Activated CD4-positive, alpha-beta T cell treated with anti-CD3 and anti-CD28 coated beads for 4 hours (primary cell): ENCODE measurements around the gene AGBL5.
"Not testable (repeated sequence)": the region's sequence is repeated elsewhere in the genome, so short reads cannot be mapped to it uniquely, and the experiment has no call there.

ENCODE experiments used
- DNase-seq, 2 donors: peaks; one replicate each; pipeline ENCODE4 v3.0.0-alpha.2; 2020

AGBL5 gene

DNA sequence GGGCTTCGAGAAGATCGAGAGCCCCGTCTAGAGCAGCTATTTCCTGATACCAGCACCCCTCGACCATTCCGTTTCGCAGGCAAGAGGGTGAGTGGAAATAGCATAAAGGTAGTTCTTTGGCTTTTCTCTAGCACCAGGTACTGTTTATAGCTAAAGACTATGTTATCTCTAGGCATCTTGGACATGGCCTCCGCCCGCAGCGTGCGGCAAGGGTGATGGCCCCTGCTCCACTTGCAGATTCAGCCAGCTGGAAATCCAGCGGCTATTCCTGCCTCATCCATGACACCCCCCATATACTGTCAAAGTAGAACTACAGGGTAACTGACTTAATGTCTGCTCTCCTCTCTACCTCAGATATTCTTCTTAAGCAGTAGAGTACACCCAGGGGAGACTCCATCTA, 3.3 kb downstream of the AGBL5 start:
- DNase-seq, result no peak

DNA sequence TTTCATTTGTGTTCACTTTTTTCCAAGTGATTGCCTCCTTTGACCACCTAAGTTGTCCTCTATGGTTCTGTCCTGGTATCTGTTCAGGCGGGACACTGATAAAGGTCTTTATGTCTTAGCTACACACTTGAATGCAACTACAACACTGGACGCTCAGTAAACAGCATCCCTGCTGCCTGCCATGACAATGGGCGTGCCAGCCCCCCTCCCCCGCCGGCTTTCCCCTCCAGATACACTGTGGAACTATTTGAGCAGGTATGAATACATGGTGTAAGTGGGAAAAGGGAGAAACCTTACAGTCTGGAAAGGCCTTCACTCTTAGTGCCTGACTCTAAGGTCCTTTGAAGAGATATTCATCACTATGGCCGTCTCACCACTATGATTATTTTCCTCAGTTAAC, 5.7 kb downstream of the AGBL5 start:
- no peak for DNase-seq

DNA sequence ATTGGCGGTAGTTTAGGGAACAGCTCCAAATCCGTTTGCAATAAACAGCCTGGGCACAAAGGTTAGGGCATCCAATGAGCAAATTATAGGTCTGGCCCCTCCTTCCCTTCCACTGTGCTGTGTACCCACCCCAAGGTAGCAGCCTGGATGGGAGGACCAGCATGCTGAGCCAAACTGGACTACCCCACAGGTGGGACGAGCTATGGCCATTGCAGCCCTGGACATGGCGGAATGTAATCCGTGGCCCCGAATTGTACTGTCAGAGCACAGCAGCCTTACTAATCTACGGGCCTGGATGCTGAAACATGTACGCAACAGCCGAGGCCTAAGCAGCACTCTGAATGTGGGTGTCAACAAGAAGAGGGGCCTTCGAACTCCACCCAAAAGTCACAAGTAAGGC, 6.7 kb downstream of the AGBL5 start:
- DNase-seq, result no peak

DNA sequence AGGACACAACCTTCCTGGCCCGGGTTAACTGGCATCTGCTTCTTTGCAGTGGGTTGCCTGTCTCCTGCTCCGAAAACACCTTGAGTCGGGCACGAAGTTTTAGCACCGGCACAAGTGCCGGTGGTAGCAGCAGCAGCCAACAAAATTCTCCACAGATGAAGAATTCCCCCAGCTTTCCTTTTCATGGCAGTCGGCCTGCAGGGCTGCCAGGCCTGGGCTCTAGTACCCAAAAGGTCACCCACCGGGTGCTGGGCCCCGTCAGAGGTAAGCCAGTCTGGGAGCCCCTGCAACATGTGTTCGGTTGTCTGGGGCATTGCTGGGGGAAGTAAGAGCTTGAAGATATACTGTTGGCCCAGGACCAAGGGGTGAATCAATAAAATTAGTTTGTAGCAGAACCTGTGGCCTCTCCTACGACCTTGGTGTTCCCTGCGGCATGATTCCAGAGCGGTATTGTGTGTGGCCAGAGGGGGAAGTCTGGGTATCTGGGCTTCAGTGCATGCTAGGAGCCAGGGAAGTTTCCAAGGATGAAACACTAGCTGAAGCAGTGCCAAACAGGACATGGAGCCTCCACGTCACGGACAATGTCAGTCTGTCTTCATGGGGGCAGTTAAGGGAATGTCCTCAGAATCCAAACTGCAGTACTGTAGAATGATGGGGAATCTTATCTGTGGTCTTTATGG, 7.8 kb downstream of the AGBL5 start:
- no peak for DNase-seq

DNA sequence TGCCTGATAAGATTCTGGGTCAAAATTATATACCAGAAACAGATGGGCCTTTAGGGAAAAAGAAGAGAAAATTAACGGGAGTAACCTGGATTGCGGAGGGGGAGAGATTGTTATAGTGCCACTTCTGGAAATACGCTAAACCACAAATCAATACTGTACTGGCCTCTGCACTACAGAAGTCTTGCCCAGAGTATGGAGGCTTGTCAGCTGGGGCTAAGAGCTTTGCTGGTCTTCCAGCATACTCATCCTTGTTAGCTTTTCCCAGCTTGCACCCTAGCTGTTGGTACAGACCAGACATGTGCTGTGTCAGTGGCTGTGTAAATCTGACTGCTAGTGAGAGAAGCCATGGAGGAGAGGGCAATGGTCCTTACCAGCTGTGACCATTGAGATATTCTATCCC, 8.9 kb downstream of the AGBL5 start:
- DNase-seq, result no peak

DNA sequence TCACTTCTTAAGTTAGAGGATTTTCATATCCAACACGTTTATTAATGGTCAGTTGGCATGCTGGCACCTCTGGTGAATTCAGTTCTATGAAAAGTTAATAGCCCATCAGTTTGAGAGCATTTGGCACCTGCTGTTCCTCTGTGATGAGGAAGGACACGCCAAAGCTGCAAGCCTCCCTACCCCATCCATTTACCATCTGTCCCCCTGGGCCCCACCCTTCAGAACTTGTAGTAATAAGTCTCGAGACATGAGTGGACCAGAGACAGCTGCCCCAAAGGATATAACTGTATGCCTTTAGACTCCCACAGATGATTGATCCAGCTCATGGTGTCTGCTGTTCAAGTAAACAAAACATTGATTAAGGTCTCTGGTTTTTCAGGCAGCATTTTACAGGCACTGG, 13.7 kb downstream of the AGBL5 start:
- DNase-seq, result no peak

DNA sequence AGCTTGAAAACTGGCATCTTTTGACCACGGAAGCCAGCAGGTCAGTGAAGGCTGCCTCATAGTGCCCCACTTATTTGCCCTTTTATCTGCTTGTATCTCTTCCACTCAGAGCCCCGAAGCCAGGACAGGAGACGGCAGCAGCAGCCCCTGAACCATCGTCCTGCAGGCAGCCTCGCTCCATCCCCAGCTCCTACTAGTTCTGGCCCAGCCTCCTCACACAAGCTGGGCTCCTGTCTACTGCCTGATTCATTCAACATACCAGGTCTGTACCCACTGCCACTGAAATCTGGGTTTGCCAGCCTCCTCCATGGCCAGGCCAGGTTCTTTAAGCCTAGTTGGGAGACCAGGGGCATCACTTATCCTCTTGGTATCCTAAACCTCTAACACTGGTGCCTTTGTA, 15.9 kb downstream of the AGBL5 start:
- no peak for DNase-seq

DNA sequence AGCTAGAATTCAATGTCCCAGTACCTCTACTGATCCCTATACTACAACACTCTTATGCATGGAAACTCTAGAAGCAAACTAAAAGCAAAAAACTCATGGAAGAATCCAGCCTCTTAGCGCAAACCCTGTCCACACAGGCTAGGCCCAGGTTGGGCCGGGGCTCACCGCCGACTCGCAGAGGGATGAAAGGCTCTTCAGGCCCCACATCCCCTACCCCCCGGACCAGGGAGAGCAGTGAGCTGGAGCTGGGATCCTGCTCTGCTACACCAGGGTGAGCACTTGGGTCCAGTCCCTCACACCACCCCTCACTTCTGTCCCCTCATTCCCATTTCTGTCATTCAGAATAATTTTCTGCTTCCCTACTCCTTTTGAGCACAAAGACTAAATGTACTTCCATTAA, 18.0 kb downstream of the AGBL5 start:
- DNase-seq, result no peak

DNA sequence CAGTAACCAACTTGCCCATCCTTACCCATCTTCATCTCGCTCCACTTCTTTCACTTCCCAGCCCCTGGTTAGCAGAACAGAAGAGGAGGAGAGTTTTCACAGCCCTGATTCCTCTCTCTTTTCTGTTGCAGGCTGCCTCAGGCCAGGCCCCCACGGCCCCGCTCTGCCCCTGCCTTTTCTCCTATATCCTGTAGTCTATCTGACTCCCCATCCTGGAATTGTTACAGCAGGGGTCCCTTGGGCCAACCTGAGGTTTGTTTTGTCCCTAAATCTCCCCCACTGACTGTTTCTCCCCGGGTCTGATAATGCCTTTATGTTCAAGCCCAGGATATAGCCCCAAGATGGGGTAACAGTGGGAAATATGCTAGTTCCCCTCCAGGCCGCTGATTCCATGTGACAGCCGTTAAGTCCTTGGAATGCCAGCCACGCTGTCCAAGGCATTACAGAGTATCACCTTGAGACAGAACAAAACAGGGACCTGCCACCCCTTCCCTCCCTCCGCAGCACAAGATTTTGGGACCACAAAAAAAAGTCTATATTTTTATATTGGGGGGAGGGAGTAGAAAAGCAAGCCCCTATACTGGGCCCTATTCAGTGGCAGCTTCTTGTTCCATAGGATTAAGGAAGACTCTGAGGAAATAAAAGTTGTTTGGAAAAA, 18.6 kb downstream of the AGBL5 start:
- no peak for DNase-seq

DNA sequence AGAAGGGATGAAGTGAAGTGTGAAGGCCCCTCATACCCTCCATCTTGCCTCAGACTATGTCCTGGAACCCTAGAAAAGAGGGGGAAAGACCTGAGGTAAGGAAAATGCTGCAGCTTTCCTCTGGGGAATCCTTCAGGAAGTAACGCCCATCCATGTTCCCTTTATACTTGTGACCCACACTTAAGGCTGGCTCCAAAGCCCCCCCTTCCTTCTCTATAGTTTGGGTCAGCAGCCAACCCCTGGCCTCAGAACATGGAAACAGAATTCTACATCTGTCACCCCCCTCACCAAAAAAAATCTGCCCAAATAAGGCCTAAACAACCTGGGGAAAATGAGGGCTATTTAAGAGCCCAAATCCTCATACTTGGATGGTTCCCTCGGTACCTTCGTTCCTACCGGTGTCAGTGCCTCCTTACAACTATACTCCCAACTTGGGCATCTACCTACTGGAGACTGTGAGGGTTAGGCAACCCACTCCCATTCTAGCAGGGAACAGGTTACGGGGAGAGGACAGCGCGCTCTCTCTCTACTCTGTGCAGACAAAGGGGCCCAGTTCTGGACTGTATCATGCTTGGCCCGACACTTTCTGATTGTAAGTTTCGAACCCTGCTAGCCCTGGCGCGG, 19.3 kb downstream of the AGBL5 start:
- no peak for DNase-seq

DNA sequence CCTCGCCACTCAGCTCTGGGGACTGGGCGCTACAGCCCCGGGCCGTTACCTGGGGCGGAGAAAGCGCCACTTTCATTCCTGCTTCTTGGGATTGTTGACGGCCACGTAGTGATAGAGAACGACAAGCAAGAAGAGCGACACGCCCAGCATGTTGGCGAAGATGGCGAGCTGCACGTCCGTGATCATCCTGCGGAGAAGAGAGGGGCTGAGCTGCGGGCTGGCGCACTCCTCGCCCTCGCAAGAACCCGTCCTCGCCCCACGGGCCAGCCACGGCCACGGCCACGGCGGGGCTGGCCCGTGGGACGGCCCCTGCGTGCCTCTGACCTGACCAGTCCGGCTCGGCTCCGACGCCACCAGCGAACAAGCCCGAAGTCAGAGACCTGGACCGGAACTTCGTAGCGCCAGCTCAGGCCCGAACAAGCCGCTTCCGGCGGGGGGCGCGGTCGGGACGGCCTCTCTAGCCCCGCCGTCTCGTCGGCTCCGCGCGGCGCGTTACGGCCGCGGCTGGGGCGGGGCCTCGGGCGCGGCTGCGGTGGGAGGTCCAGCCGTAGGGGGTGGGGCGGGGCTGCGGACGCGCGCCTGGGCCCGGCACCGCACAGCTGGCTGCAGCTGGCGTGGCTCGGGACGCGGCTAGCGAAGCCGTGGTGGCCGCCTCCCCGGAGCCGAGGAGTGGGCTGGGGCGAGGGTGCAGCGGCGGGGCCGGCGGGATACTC, 20.0 kb downstream of the AGBL5 start, which contains the start of gene OST4:
TSS of gene OST4 (minus strand) at position 378 of the 713 bp plus-strand sequence.
- DNase-seq, result peak; percentile 84 to 86

DNA sequence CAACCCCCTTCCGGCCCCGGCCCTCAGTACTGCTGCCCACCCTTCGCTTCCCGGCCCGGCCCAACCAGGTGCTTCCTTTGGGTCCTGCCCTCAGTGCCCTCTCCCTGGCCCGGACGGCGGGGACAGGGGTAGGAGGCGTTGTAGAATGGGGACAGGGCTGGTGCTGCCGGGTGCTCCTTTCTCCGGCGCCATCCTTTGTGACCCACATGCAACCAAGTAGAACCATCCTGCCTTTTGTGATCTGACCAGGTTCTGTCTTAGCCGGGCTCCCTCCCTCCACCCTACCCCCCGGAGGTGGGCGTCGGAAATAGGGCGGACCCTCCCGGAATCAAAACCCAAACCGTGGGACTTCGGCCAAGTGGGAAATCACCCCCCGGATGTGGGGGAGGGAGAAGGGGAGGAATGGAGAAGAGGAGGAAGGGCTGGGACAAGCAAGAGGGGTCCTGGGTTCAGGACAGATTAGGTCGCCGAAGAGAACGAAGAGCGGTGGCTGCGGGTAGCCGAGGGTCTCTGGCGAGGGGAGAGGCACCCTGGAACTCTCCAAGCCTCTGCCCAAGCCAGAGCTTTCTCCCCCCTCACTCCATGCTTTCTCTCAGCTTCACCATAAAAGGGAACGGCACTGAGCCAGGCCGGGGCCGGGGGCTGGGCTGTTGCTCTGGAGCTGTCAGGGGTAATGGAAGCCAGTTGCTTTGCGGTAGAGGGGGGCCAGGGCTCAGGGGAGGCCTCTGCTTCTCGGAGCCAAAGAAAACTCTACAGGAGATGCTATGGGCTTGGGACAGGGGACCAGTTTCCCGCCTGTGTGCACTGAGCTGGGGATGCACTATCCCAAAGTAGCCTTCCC, 20.7 kb downstream of the AGBL5 start:
- peak; percentile 33 to 44 for DNase-seq

DNA sequence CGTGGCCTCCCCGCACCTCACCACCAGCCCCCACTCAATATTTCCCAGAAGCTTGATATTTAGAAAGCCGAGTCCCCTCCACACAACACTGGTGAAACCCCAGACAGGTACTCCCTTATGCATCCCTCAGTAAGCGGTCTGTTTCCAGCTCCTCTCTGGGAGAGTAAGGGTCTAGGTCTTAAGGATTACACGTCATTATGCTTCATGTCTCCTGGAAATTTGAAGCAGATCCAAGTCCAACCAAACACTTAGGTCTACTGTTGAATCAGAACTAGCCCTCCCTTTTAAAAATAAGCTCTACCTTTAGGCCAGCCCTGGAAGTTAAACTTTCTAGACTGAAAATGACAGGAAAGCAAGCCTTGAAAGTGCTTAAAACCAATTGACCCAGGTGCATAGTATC, 21.5 kb downstream of the AGBL5 start:
- DNase-seq, result no peak

DNA sequence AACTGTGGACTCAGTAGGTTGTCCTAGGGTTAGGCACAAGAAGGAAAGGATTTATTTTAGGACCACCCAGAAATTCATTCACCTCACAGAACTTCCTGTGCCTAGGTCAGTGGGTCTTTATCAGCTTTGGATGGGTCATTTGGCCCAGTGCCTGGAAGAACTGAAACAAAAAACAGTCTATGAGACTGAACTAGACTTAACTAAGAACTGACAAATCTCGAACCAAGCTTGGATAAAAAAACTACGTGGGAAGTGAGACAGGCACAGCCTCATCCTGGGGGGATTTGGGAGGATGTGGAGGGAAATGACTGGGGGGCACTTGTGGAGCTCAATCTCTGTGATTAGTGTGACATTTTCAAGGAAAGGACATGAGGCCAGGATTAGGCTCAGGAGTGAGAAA, 22.3 kb downstream of the AGBL5 start:
- no peak for DNase-seq

DNA sequence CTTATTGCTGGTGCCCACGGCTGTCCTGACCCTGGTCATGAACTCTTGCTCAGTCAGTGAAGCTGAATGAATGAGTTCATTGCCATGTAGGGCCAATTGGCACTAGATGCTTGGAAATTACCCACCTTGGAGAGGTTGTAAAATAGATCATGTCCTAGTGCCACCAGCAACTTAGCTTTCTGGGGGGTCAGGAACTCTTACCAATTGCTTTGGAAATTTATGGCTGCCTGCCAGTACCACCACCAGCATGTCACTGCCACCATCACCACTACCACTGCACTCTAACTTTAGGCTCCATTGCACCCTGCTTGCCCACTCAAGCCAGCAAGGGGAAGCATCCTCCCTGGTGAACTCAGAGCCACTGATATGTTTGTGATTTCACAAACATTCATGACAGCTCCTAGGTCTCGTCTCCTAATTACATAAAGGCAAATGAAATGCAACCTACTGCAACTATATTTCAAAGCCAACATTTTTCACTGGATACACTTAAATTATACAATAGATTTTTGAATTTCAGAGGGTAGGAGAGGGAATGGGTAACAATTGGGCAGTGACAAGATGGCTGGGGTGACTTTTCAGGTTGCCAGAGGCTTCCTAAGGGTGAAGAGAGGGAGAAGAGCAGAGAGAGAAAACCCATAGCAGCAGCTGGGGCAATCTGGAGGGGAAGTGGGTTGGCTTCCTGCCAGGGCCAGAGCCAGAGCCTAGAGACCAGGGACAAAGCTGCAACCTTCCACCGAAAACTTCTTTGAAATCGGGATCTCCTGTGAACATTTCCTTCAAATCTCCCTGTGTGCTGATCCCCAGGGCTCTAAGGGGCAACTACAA, 23.5 kb downstream of the AGBL5 start:
- DNase-seq, result peak; percentile 40 to 58

DNA sequence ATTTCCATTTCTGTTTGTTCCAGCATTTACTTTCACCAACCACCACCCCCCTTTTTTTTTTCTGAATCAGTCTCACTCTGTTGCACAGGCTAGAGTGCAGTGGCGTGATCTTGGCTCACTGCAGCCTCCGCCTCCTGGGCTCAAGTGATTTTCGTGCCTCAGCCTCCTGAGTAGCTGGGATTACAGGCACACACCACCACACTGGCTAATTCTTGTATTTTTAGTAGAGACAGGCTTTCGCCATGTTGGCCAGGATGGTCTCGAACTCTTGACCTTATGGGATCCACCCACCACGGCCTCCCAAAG, 24.1 kb downstream of the AGBL5 start:
- DNase-seq, result not testable (repeated sequence)

DNA sequence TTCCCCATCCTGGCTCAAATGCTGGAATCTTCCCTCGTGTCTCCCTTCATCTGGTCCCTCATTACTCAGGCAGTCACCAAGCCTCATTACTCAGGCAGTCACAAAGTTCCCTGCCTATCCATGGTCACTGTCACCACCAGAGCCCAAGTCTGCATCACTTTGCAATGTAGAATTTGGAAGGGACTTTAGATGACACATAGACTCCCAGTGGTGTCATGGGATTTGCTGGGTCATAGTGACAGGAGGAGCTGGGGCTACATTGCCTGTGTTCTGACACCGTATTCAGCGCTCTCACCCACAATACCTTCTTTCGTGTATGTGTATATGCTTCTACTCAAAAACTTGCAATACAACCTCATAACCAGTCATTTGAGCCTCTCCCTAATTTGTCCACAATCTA, 24.9 kb downstream of the AGBL5 start:
- no peak for DNase-seq

DNA sequence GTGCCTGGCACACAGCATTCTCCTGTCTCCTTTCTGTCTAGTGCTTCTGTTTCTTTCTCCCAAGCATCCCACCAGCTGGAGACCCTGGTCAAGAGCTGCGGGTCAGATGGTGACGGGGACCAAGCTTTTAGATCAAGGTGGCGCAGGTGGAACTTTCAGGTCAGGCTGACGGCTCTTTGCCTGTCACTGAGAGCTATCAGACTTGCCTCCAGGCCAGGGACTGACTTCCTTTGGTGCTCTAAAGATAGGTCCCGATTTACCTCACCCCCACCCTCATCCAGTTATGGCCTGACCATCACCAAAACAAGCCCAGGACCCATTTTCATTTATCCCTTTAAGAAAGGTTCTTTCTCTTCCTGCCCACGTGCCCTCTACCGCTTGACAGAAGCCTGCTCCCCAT, 25.8 kb downstream of the AGBL5 start:
- DNase-seq, result no peak

DNA sequence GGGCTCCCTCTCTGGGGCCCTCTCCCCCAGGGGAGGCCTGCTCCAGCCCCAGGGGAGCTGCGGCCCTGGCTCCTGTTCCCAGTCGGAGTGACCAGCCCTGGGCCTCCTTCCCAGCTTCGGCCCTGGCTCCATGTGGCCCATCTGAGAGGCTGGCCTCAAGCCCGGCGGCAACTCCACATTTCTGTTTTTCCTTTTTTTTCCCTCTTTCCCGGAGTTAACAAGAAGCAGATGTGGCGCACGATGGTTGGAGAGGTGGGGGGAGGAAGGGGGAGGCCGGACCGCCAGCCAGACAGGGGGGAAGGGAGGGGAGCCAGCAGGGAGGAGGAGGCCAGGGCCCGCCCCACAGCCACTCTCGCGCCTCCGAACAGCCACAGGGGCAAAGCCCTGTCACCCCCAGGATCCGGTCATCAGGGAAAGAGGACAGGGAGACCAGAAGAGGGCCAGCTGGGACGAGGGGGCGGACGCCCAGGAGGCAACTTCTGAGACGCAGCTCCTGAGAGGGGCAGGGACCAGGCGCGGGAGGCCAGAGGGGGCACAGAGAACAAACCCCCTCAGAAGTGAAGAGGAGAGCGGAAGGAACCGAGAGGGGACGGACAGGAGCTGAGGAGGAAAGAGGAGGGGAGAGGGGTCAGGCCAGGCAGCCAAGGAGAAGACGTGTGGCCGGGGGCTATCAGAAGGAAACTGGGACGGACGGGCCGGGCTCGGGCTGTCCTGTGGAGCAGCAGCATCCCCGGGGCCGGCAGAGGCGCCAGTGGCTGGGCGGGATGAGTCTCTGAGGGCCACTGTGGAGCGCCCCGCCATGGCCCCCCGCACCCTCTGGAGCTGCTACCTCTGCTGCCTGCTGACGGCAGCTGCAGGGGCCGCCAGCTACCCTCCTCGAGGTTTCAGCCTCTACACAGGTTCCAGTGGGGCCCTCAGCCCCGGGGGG, 27.1 kb downstream of the AGBL5 start, which contains the start of gene EMILIN1:
TSS of gene EMILIN1 (plus strand) at position 349 of the 928 bp plus-strand sequence. CDS start at position 800, 451 bp downstream.
- DNase-seq, result no peak

DNA sequence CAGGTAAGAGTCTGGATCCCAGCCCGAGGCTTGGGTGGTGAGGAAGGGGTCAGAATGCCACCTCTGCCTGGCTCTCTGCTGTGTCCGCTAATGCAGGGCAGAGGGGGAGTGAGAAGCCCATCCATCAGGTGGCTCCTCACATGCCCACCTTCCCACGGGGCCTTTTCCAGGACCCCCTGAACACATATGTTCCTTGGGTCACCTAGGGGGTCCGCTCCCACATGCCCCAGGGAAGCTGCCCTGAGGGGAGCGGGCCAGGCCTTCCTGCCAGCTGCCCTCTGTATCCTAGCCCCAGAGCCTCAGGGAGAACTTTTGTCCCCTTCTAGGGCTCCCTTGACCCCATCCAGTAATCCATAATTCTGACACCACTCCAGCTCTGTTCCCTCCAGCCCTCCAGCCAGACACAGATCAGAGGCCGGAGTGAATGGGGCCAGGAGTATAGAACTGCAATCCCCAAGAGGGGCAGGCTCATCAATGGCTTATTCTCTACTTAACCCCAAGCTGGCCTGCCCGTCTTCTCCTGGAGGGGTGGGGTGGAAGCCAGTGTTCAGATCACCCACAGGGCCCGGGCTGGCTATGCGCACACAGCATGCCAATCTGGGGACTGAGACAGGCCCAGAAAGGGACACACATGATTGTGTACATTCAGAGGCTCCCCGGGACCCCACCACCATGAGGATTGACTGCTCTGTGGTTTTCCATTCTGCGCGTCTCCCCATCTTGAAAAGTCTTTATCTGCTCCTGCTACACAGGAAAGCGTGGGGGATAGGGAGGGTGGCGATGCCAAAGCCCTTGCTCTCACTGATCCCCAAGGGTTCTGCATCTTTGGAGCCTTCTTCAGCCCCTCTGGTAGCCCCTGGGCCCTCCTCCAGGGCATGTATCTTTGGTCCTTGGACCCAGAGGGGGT, 28.0 kb downstream of the AGBL5 start:
- no peak for DNase-seq
